CD14-positive monocyte (primary cell): ENCODE data around the gene PCSK7. TPM values are rescaled to one million over a fixed set of nuclear protein-coding genes. Genes with fewer than 3 reads are reported as not detected.
A peak's percentile ranks its signal among the peaks of the same experiment; 100 is the strongest.

ENCODE experiments used
- DNase-seq, 3 donors: peaks; one replicate each; pipeline ENCODE4 v3.0.0-alpha.2; 2011 to 2022
- H2AFZ ChIP-seq: 2 replicates; pipeline ENCODE4 v1.6.0; 2012; ENCODE audit warnings: mild to moderate bottlenecking, low read depth, low read length, inconsistent platforms; ENCODE audit not compliant: insufficient read depth, poor library complexity, severe bottlenecking
- H3K27ac ChIP-seq, 2 donors: 1 replicate in 1 of 2; 2 replicates in 1 of 2; pipeline ENCODE4 v1.5.1; 2012 to 2013; ENCODE audit warnings: low read length in 2 of 2, control low read depth in 1 of 2, inconsistent platforms in 1 of 2, low read depth in 1 of 2, mild to moderate bottlenecking in 1 of 2
- H3K27me3 ChIP-seq, 2 donors: one replicate each; pipeline versions ENCODE4 v1.6.0 to v1.6.1; 2011 to 2013; ENCODE audit warnings: low read length in 2 of 2; ENCODE audit not compliant: control insufficient read depth in 2 of 2, insufficient read depth in 2 of 2
- H3K36me3 ChIP-seq, 2 donors: replicated peaks in 1 of 2; 1 replicate in 1 of 2; 2 replicates in 1 of 2; pipeline versions ENCODE4 v1.5.1 to v1.6.1; 2012 to 2013; ENCODE audit warnings: low read length in 2 of 2, control low read depth in 1 of 2, inconsistent platforms in 1 of 2, mild to moderate bottlenecking in 1 of 2; ENCODE audit not compliant: insufficient read depth in 2 of 2, control insufficient read depth in 1 of 2
- H3K4me1 ChIP-seq, 2 donors: 1 replicate in 1 of 2; 2 replicates in 1 of 2; pipeline versions ENCODE4 v1.5.1 to v1.6.1; 2012 to 2013; ENCODE audit warnings: low read length in 2 of 2, control low read depth in 1 of 2, inconsistent platforms in 1 of 2, mild to moderate bottlenecking in 1 of 2, moderate library complexity in 1 of 2; ENCODE audit not compliant: insufficient read depth in 2 of 2, control insufficient read depth in 1 of 2
- H3K4me2 ChIP-seq: replicated peaks from 2 replicates; pipeline ENCODE3; 2012; ENCODE audit warnings: low read length, moderate library complexity, mild to moderate bottlenecking; ENCODE audit not compliant: poor library complexity, severe bottlenecking; ENCODE audit errors: extremely low read depth
- H3K4me3 ChIP-seq, 3 experiments: fragments of 200-600 bp in 1 of 3; sonication (generic) in 1 of 3; replicated peaks in 1 of 3; 1 replicate in 2 of 3; 2 replicates in 1 of 3; pipeline ENCODE4 v1.5.1; 2011 to 2013; ENCODE audit warnings: low read length in 3 of 3, mild to moderate bottlenecking in 3 of 3, control low read depth in 2 of 3, low read depth in 2 of 3, inconsistent platforms in 1 of 3, moderate library complexity in 1 of 3
- H3K79me2 ChIP-seq: 2 replicates; pipeline ENCODE4 v1.6.0; 2012; ENCODE audit warnings: mild to moderate bottlenecking, control low read depth, inconsistent platforms, low read length, moderate library complexity; ENCODE audit not compliant: insufficient read depth
- H3K9ac ChIP-seq: 2 replicates; pipeline ENCODE4 v1.6.0; 2017; ENCODE audit warnings: low read length, mild to moderate bottlenecking; ENCODE audit not compliant: insufficient read depth, poor library complexity, severe bottlenecking
- H3K9me3 ChIP-seq, 2 donors: replicated peaks in 1 of 2; 1 replicate in 1 of 2; 2 replicates in 1 of 2; pipeline versions ENCODE4 v1.5.1 to v1.6.1; 2012 to 2013; ENCODE audit warnings: low read length in 2 of 2, control low read depth in 1 of 2; ENCODE audit not compliant: control insufficient read depth in 1 of 2, insufficient read depth in 1 of 2
- H4K20me1 ChIP-seq: 2 replicates; pipeline ENCODE4 v1.6.0; 2012; ENCODE audit warnings: mild to moderate bottlenecking, low read length, control low read depth, moderate library complexity; ENCODE audit not compliant: insufficient read depth
- H3K27ac Mint-ChIP-seq, 7 donors: one replicate each; pipeline ENCODE4 v1.8.0; 2020; ENCODE audit warnings: mild to moderate bottlenecking in 7 of 7, mixed read lengths in 7 of 7, moderate library complexity in 6 of 7, inconsistent platforms in 2 of 7
- H3K27me3 Mint-ChIP-seq, 3 donors: one replicate each; pipeline ENCODE4 v1.8.0; 2021 to 2022; ENCODE audit warnings: low read depth in 3 of 3, mild to moderate bottlenecking in 3 of 3, mixed read lengths in 3 of 3, moderate library complexity in 3 of 3, inconsistent platforms in 1 of 3
- H3K36me3 Mint-ChIP-seq, 2 donors: one replicate each; pipeline ENCODE4 v1.8.0; 2020; ENCODE audit warnings: mixed read lengths in 2 of 2, inconsistent platforms in 1 of 2, mild to moderate bottlenecking in 1 of 2
- H3K4me1 Mint-ChIP-seq: one replicate; pipeline ENCODE4 v1.8.0; 2020; ENCODE audit warnings: mild to moderate bottlenecking, mixed read lengths
- H3K4me3 Mint-ChIP-seq, 2 donors: one replicate each; pipeline ENCODE4 v1.8.0; 2020; ENCODE audit warnings: mild to moderate bottlenecking in 2 of 2, mixed read lengths in 2 of 2, moderate library complexity in 1 of 2
- H3K9me3 Mint-ChIP-seq, 7 donors: one replicate each; pipeline ENCODE4 v1.8.0; 2020 to 2022; ENCODE audit warnings: mixed read lengths in 7 of 7, mild to moderate bottlenecking in 6 of 7, moderate library complexity in 6 of 7, inconsistent platforms in 2 of 7
- CTCF ChIP-seq: fragments of 200-600 bp; IDR thresholded peaks from one replicate; pipeline ENCODE4 v1.8.0; 2022; ENCODE audit warnings: antibody characterized with exemption, mild to moderate bottlenecking
- WGBS: methylation state at CpG from one replicate; pipeline ENCODE4 v1.1.5; 2013; ENCODE audit warnings: missing lambda C conversion rate; ENCODE audit not compliant: insufficient coverage; 5-methylcytosine and 5-hydroxymethylcytosine counted together
- intact Hi-C, 2 donors: fragments of 100-400 bp; cut with micrococcal nuclease; formaldehyde crosslinking; loops; one replicate each; pipeline versions ENCODE4 v1.15.0 to v1.15.1; 2023
- polyA plus RNA-seq, 3 donors: library from polyadenylated mRNA; depleted of rRNA in 1 of 3; unstranded in 2 of 3; stranded (reverse) in 1 of 3; fragments of 300-500 nt in 2 of 3; fragments of >200 nt in 1 of 3; fragmentation: Illumina TruSeq in 2 of 3; gene quantifications; 1 replicate in 2 of 3; 2 replicates in 1 of 3; pipeline ENCODE4 v1.2.3, GENCODE V29; 2012 to 2021

Gene PCSK7
- polyA plus RNA-seq, 3 donors = 6.1 to 93.8 (median 9.5) TPM

GRCh38 chr11:117204283-117205080, 27.4 kb downstream of the PCSK7 start:
- Histone ChIP-seq H3K27me3 (no peaks in the 10 kb centered on the region), H4K20me1 (peaks cover 12% of the 10 kb centered on the region), H3K4me2 (no peak overlapping the region), H3K4me3 (no peak overlapping the region), H3K9me3 (no peaks in the 10 kb centered on the region), H3K9ac (no peak overlapping the region), H3K79me2 (no peaks in the 10 kb centered on the region), H2AFZ (no peak overlapping the region), H3K4me1 (peaks cover 0 to 6% of the 10 kb centered on the region in 2 donors), H3K36me3 (peaks cover 33 to 38% of the 10 kb centered on the region in 2 donors), H3K27ac (no peak overlapping the region)
- Mint-ChIP-seq H3K4me3 (no peak overlapping the region), H3K27me3 (peaks cover 0 to 4% (median under 1%) of the 10 kb centered on the region in 3 donors), H3K4me1 (peaks cover 9% of the 10 kb centered on the region), H3K36me3 (peaks cover 37 to 47% of the 10 kb centered on the region in 2 donors), H3K27ac (peak overlapping the region in 6 of 7 donors; percentile 3 to 70 (median 36)), H3K9me3 (no peaks in the 10 kb centered on the region)
- intact Hi-C loops = loop anchor here in 1 of 2 donors (5.0 kb wide), 1 partner anchor 72 kb away; no protein-coding TSS in a partner anchor
- 96% methylated on average over 12 of the region's 17 CpGs for WGBS
- no peak for TF ChIP-seq CTCF
- DNase-seq = no peak

- H3K79me2 ChIP-seq = no peaks in the 10 kb centered on the region
- TF ChIP-seq CTCF = no peak
- 96% methylated on average over 10 of the region's 10 CpGs for WGBS
- H3K4me1 Mint-ChIP-seq = peaks cover 16% of the 10 kb centered on the region
- intact Hi-C loops = no loop called here
- no peak for DNase-seq
- H3K36me3 Mint-ChIP-seq = peaks cover 41 to 47% of the 10 kb centered on the region in 2 donors
- no peak overlapping the region for H3K4me2 ChIP-seq
- peaks cover 0 to 6% of the 10 kb centered on the region in 2 donors for H3K4me1 ChIP-seq
- peak overlapping the region in 1 of 7 donors; percentile 21 for H3K27ac Mint-ChIP-seq
- H3K27ac ChIP-seq = no peak overlapping the region
- H3K27me3 Mint-ChIP-seq = peaks cover 3 to 7% (median 4%) of the 10 kb centered on the region in 3 donors
- no peak overlapping the region for H3K4me3 ChIP-seq
- H3K9me3 ChIP-seq = no peaks in the 10 kb centered on the region
- peaks cover 37 to 44% of the 10 kb centered on the region in 2 donors for H3K36me3 ChIP-seq
- H3K4me3 Mint-ChIP-seq = no peak overlapping the region
- no peak overlapping the region for H2AFZ ChIP-seq
- H3K9ac ChIP-seq = no peak overlapping the region
- H4K20me1 ChIP-seq = peaks cover 12% of the 10 kb centered on the region
- H3K27me3 ChIP-seq = no peaks in the 10 kb centered on the region
- H3K9me3 Mint-ChIP-seq = peaks cover 0 to 2% (median 0%) of the 10 kb centered on the region in 7 donors
Measured at GRCh38 chr11:117203069-117203407, 28.8 kb downstream of the PCSK7 start.
